GM13976 (cell line): ENCODE measurements around the gene CRTC1.
"Not testable (repeated sequence)": the region's sequence is repeated elsewhere in the genome, so short reads cannot be mapped to it uniquely, and the experiment has no call there.

Experiments used
- DNase-seq: peaks from one replicate; pipeline ENCODE4 v3.0.0; 2012; ENCODE audit warnings: low spot score
- in situ Hi-C: fragments of 300-500 bp; cut with MboI; formaldehyde crosslinking; loops from one replicate; pipeline ENCODE4 v1.12.0; 2022; ENCODE audit warnings: low sequenced_read_pairs, mixed read lengths, inconsistent platforms; ENCODE audit not compliant: unreplicated experiment
- TF ChIP-seq, protein P1 (sequence below): IDR thresholded peaks from 2 replicates; pipeline ENCODE4 v1.5.1; 2012; ENCODE audit warnings: borderline replicate concordance, mild to moderate bottlenecking; ENCODE audit not compliant: insufficient read depth; ENCODE audit errors: extremely low read depth, missing control alignments, control extremely low read depth

The CRTC1 gene

DNA sequence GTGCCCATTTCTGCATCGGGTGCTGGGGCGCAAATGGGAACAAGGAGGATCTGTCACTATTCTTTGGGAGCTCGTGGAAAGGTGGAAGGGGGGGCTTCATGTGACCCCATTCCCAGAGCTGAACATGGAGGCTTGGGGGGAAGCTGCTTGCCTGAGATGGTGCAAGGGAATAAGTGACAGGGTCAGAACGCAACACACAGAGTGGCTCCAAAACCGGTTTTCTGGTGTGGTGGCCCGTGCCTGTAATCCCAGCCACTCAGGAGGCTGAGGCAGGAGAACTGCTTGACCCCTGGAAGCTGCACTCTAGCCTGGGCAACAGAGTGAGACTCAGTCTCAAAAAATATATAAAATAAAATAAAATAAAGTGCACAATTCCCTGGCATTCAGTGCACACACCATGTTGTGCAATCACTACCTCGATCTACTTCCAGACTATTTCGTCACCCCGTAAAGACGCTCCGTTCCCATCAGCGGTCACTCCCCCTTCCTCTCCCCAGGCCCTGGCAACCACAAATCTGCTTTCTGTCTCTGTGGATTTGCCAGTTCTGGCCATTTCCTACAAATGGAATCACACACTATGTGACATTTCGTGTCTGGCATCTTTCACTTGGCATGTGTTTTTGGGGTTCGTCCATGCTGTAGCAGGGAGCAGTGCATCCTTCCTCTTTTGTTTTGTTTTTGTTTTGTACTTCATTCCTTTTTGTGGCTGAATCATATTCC, 125.8 kb downstream of the CRTC1 start:
- TF ChIP-seq, protein P1, sequence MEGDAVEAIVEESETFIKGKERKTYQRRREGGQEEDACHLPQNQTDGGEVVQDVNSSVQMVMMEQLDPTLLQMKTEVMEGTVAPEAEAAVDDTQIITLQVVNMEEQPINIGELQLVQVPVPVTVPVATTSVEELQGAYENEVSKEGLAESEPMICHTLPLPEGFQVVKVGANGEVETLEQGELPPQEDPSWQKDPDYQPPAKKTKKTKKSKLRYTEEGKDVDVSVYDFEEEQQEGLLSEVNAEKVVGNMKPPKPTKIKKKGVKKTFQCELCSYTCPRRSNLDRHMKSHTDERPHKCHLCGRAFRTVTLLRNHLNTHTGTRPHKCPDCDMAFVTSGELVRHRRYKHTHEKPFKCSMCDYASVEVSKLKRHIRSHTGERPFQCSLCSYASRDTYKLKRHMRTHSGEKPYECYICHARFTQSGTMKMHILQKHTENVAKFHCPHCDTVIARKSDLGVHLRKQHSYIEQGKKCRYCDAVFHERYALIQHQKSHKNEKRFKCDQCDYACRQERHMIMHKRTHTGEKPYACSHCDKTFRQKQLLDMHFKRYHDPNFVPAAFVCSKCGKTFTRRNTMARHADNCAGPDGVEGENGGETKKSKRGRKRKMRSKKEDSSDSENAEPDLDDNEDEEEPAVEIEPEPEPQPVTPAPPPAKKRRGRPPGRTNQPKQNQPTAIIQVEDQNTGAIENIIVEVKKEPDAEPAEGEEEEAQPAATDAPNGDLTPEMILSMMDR: no peak
- in situ Hi-C loops: no loop called here
- no peak for DNase-seq

DNA sequence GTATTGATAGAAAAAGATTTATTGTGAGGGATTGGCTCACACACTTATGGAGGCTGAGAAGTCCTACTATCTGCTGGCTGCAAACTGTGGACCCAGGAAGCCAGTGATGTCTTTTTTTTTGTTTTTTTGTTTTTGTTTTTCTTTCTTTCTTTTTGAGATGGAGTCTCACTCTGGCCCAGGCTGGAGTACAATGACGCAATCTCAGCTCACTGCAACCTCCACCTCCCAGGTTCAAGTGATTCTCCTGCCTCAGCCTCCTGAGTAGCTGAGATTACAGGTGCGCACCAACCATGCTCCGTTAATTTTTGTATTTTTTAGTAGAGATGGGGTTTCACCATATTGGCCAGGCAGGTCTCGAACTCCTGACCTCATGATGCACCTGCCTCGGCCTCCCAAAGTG, 128.2 kb downstream of the CRTC1 start:
- in situ Hi-C loops, DNase-seq: not testable (repeated sequence)

DNA sequence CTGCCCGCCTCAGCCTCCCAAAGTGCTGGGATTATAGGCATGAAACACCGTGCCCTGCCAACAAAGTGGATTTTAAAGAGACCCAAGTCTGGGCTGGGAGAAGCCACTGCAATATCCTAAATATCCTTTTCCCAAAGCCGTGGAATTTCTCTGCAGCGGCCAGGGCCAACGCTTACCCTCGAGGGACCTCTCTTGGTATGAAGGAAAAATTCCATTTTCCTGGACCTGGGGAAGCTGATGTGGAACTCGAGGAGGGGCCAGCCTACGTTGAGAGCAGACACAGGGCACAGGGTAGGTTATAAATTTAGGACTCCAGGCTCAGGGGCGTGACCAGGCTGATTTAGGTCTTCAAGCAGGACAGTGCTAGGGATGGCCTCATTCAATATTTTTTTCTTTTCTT, 130.6 kb downstream of the CRTC1 start:
- TF ChIP-seq, protein P1: no peak
- in situ Hi-C loops: no loop called here
- no peak for DNase-seq

DNA sequence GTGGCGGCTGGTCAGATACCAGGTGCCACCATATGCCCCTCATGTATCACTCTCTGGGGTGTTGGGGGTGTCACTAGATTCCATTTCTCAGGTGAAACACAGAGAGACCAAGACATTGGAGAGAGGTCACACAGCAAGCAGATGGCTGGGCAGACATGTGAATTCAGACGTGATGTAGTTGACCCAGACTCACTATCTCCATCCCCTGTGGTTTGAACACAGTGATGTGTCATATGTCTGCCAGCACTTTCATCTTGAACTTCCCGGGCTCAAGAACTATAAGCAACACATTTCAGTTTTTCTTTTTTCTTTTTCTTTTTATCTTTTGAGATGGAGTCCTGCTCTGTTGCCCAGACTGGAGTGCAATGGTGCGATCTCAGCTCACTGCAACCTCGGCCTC, 132.2 kb downstream of the CRTC1 start:
- DNase-seq: no peak
- TF ChIP-seq, protein P1: no peak
- in situ Hi-C loops: no loop called here

DNA sequence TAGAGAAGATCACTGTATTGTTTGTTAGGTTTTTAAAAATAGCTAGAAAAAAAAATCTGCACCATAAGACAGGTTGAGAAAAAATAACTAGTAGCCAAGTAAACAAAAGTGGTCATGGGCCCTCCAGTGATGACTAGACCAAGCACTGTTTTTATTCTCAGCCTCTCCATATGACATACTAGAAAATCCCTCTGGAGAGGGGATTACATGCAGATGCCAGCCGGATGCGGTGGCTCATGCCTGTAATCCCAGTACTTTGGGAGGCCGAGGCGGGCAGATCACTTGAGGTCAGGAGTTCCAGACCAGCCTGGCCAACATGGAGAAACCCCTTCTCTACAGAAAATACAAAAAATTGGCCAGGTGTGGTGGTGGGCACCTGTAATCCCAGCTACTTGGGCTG, 133.2 kb downstream of the CRTC1 start:
- DNase-seq, in situ Hi-C loops: not testable (repeated sequence)

DNA sequence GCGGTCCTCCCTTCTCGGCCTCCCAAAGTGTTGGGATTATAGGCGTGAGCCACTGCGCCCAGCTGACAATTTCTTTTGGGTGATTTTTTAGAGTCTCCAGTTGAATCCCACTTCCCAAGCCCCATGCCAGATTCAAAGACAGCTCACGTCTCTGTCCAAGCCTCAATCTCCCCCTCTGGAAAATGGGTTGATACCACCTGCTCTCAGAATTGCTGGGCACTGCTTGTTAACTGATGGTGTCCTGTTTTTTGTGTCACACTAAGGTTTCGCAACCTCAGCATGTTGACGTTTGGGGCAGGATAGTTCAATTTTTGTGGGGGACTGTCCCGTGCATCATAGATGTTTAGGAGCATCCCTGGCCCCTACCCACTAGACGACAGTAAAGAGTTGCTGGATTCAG, 134.1 kb downstream of the CRTC1 start:
- TF ChIP-seq, protein P1: no peak
- no peak for DNase-seq
- in situ Hi-C loops: no loop called here

DNA sequence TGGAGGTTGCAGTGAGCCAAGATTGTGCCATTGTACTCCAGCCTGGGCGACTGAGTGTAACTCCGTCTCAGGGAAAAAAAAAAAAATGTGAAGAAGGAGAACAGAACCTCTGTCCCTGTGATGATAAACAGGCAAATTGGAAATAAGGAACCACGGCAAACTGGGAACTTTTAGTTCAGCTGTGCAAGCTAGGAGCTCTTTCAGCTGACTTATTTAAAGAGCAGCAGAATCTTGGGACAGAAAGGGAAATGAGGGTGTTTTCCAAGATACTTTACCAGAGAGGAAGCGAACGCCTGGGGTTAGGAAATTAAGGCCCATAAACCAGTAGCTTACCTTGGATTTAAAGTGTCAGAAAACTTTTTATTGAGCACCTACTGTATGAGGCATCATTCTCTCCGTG, 145.3 kb downstream of the CRTC1 start:
- in situ Hi-C loops: no loop called here
- no peak for DNase-seq
- TF ChIP-seq, protein P1: no peak

DNA sequence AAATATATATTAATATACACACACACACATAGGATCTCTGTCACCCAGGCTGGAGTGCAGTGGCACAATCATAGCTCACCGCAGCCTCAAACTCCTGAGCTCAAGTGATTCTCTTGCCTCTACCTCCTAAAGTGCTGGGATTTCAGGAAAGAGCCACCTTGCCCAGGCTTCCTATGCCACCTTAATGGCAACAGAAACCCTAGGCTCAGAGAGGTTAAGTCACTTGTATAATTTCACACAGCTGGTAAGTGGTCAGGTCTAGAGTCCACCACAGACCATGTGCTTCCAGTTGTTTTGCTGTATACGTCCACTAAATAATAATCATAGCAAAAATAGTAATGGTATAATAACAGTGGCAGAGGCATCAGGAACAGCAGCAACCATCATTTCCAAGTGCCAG, 147.0 kb downstream of the CRTC1 start:
- in situ Hi-C loops: no loop called here
- TF ChIP-seq, protein P1: no peak
- no peak for DNase-seq
